Head of caudate nucleus (tissue), 42 donors: ENCODE data around the gene DLG2.
"Not testable (repeated sequence)": the region's sequence is repeated elsewhere in the genome, so short reads cannot be mapped to it uniquely, and the experiment has no call there.

Experiments
- DNase-seq, 42 donors: peaks; one replicate each; pipeline versions ENCODE4 v3.0.0 to v3.0.0-alpha.2; 2020 to 2021; ENCODE audit warnings: mixed read lengths in 7 of 42
- intact Hi-C: fragments of 100-400 bp; cut with DNase I; formaldehyde crosslinking; loops from one replicate; pipeline ENCODE4 v1.15.0; 2022

Gene DLG2

DNA sequence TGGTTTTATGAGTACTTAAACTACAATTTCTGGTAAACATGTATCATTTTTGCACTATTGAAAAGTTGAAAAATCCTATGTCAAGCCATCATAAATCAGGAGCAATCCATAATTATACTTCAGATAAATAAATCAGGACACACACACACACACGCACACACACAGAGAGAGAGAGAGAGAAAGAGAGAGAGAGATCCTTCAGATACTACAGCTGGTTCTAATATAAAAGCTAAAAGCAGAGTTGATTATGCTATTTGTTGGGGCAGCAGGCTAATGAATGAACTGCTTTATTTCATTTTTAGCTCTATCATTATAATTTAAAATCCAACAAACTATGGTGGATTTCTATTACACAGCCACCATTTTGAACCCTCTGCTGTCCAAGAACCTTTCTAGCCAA, 2018.6 kb downstream of the DLG2 start:
- intact Hi-C loops: no loop called here
- no peak for DNase-seq

DNA sequence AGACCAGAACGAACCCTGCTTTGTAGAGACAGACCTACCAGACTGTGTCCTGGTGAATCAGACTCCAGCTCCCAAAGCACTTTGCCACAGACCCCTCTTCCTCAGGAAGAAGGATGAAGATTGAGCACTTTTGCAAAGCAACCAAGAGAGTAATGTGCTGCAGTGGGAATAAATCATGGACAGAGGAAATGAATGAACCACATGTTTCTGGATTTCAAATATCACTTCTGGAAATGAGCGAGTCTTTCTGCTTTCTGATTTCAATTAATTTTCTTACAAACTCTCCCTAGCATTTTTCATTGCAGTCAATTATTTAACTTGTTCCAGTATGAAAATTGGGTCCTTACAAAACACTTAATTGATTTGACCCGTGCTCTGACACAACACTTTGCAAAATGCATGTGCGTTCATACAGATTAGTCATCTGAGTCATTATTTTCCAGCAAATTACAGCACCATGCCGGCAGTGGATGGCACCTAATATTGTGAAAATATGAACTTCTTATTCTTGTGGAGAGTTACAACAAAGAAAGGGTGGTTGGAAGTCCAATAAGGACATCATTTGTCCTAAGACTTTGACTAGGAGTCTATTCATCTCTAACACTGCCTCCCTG, 2025.1 kb downstream of the DLG2 start:
- no peak for DNase-seq
- intact Hi-C loops: no loop called here

DNA sequence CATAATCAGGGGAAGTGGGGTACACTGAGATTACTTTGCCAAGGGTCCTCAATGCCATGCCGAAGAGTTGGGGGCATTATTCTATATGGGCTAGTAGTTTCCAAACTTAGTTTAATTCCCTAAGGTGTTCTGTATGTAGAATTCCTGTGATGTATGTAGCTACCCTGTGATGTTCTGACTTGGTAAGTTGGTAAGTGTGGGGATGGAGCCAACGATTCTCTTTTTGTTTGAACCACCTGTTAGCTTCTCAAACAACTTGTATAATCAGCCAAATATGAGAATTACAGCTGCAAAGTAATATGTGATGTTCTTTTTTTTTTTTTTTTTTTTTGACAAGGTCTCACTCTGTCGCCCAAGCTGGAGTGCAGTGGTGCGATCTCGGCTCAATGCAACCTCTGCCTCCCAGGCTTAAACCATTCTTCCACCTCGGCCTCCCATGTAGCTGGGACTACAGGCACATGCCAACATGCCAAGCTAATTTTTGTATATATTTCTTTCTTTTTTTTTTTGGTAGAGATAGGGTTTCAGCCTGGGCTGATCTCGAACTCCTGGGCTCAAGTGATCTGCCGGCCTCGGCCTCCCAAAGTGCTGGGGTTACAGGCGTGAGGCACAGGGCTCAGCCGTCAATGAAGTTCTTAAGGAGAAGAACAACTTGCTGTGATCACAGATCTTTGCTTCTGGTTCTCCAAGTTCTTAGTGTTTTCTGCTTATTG, 2025.8 kb downstream of the DLG2 start:
- DNase-seq: no peak
- intact Hi-C loops: no loop called here

DNA sequence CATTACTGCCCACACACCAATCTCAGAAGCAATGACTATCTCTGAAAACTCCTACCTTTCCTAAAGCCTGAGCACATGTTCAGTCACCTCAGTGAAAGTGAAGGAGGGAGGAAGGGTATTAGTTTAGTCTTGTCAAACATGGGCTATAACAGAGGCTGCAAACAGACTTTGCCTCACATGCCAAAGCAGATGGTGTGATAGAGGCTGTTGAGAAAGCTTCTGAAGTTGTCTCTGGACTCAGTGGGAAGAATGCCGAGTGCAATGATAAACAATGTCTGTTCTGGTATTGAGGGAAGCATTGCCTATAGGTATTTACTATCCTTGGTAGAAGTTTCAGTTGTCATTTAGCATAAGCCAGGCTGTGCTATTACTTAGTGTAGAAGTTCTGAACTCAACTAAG, 2026.5 kb downstream of the DLG2 start:
- intact Hi-C loops: no loop called here
- no peak for DNase-seq

DNA sequence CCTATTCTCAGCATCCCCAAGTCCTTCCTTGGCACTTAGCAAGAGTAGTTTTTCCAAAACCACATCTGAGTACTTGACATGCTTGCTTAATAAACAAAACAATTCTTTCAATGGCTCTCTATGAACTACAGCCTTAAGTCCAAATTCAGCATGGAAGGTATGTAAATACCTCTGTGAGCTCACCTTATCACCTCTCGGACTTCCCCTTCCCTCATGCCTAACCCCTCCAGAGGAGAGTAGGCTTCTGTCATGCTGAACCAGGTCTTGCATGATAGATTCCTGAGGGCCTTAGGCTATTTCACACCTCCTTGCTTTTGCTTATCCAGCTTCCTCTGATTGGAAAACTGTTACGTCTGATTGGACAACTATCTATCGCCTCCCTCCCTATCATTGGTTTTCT, 2028.1 kb downstream of the DLG2 start:
- intact Hi-C loops: loop anchor here (2.0 kb wide), 1 partner anchor 56 kb away; no protein-coding TSS in a partner anchor
- no peak for DNase-seq

DNA sequence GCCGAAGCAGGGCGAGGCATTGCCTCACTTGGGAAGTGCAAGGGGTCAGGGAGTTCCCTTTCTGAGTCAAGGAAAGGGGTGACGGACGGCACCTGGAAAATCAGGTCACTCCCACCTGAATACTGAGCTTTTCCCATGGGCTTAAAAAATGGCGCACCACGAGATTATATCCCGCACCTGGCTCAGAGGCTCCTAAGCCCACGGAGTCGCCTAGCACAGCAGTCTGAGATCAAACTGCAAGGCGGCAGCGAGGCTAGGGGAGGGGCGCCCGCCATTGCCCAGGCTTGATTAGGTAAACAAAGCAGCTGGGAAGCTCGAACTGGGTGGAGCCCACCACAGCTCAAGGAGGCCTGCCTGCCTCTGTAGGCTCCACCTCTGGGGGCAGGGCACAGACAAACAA, 2039.3 kb downstream of the DLG2 start:
- intact Hi-C loops, DNase-seq: not testable (repeated sequence)

DNA sequence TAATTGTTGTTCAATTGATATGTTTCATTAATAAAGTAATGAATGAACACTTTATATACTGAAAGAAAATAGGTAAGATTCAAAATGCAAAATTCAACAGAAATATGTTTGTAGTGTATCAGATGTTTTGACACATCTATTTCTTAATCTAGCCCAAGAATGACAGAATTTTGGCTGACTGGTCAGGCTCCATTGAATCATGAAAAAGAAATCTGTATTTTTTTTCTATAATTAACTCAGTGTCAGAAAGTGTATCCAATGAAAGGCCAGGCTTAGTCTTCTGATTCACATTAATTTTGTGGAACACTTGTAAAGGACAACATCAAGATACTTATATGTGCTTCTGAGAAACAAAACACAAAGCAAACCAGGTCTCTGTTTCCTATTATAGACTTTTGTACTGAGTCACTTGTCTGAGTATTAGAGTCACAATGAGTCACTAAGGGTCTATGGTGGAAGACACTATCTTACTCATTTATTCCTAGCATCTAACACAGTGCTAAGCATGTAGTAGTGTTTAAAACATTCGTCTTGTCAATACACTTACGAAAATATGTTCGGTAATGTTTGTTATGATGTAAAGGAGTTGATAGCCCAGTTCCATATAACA, 2043.3 kb downstream of the DLG2 start:
- no peak for DNase-seq
- intact Hi-C loops: no loop called here

DNA sequence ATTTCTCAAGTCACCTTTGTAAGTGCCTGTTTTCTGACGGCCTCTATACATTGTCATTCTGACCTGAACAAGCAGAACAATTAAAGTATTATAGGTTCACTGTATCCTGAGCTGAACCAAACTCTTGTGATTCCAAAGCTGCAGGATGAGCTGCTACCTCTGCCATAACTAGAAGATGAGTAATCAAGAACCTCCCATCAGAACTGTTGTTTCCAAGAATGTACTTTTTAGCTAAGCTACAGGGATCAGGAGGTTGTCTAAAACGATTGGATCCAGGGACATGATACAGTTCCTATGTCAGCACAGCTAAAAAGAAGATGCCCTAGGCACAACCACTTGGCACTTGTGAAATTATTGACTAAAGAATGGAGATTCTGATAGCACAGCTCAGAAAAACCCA, 2052.6 kb downstream of the DLG2 start:
- intact Hi-C loops: no loop called here
- DNase-seq: peak in 2 of 42 donors; percentile 16 to 32

DNA sequence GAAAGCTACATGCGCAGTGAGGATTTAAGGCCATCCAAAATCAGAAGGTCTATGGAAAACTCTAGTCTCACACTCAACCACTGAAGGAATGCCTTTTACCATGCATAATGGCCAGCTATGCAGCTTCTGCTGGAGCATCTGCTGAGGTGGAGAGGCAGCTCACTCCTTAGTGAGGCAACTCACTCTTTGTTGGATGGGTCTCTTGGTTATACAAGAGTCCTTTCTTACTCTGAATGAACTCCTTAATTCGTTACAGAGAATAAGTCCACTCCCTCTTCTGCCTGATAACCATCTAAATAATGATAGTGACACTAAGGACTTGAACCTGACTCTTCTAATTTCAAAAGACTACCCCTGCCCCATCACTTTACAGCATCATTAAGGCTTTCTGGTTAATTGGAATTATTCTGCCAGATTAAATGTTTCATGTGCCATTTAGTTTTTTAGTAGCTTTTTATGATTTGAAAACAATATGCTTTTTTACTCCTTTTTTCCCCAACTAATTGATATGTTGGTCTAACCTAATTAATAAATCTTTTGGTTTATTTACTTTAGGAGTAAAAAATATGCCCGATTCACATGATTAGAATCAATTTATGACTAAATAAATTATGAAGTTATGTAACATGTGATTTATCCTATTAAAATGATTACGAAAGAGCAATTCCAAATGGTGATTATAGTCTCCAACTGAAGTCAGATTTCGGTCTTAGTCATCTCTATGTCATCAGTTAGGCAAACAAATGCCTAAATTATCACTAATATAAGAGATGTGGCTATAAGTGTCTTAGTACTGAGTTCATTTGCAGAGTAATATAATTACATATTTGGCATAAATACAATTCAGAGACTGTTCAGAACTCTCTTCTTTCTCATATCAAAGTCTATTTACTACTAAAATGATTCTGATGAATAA, 2054.3 kb downstream of the DLG2 start:
- DNase-seq: no peak
- intact Hi-C loops: no loop called here

DNA sequence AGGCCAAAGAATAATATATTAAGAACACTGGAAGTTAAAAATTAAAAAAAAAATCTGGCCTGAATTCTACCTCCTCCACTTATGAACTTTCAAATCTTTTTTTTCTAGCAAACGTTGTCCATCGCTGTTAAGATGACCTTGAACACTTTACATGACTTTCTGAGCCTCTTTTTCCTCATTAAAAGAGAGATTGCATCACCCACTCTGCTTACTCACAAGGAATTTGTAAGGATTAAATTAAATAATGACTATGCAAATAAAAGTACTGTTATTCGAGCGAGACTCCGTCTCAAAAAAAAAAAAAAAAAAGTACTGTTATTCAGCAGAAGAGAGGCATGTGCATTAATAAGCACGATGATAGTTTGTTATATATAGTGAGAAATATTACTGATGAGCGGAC, 2055.8 kb downstream of the DLG2 start:
- no peak for DNase-seq
- intact Hi-C loops: no loop called here

DNA sequence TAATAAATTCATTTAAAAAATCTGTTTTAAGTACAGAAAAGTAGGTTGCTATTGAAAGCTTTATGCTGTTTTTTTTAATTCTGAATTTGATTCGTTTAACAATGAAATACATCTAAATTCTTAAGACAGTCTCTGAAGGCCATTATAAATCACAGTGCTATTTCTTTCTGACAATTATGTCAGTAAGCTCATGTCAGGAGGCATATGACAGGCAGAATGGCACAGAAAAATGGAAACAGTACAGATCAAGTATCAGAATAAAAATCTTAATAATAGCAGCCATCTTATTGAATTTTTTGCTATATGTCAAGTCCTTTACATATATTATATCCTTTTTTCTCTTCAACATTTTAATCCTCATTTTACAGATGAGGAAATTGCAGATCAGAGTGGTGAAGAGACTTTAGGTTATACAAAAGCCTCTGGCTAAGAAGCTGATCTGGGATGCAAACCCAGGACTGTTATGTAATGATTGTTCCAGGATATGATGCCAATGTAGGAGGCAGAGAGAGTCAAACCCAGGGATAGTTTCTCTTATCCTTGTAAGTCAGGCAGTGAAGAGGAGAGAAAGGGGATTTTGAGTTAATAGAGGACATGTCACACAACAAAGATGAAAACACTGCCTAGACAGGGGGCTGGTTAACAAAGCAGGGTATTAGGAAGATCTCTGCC, 2057.9 kb downstream of the DLG2 start:
- intact Hi-C loops: no loop called here
- peak in 5 of 42 donors; percentile 18 to 51 (median 24) for DNase-seq

DNA sequence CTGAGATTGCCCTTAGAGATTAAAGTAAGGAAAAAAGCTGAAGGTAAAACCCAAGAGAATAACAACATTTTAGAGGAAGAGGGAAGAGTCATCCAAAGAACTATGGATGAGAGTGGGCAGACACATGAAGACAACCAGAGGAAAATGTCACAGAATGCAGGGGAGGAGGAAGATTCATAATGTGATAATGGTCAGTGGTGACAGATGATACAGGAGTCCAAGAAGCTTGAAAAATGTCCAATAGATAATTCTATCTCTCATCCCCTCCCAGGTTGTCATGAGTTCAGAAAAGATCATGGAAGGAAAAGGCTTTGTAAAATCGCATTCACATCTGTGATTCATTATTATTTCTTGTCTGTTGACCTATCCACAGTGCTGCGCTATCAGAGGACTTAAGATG, 2058.6 kb downstream of the DLG2 start:
- intact Hi-C loops: no loop called here

DNA sequence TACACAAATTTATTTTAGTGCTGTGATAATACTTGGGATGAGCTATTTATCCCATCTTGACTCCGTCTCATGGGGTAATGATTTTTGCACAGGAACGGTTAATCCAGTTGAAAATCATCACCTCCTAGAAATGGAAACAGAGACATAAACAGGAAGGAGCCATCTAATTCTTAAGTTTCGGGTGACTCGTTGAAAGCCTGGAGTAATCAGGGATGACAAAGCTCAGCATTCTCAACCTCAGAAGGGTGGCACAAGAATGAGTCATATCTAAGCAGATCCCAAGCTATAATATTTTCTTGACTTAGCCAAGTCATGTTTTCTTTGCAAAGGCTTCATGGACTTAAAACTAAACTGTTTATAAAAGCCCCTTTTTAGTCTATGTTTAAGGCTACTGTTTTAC, 2060.2 kb downstream of the DLG2 start:
- intact Hi-C loops: no loop called here
- peak in 2 of 42 donors; percentile 41 to 42 for DNase-seq

More for the DNA sequence above, 2058.6 kb downstream of the DLG2 start:
- DNase-seq: no peak

DNA sequence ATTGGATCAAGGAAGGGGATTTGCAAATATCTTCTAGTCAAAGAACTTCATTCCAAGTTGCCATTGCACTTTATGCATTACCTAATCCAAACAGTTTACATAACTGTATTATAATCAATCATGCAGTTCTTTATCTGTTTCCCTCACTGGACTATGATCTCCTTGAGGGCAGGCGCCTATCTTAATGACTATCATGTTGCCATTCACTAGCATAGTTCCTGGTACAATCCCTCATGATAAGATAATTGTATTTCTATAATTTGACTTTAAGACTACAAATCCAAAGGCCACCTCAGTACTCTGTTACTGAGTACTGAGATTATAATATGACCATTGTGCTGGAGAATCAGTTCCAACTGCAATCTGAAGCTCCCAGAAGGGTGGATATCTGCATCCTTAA, 2062.3 kb downstream of the DLG2 start:
- intact Hi-C loops: no loop called here
- DNase-seq: no peak

DNA sequence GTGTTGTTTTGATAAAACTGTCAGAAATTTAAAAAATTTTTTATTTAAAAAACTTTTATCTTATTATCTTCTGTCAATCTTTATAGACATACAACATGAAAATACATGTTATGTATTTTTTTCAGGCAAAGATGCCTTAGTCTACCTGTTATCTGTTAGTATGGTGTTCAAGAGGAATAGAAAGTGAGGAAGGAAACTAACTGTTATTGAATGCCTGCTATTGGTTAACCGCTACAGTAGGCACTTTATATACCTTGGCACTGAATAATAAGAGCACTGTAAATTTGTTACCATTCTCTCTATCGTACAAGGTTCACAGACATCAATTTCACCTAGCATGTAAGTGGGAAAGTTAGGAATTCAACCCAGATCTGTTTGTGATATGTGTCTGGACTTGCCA, 2068.9 kb downstream of the DLG2 start:
- no peak for DNase-seq
- intact Hi-C loops: no loop called here

DNA sequence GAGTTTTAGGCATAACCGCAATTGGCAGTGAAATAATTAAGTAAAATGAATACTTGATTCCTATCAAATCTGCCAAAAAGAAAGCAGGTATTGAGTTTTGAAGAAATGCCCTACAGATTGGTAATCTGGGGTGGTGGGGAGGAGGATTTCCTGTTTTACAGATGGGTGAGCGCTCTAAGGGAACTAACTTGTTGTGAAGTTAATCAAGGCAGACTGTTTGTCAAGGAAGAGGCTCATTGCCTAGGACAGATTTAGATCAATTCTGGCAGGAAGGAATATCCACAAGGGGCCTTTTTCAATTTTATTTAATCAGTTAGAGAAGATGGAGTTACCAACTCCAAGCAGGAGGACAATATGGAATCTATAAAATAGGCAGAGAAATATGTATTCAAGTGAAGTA, 2069.5 kb downstream of the DLG2 start:
- no peak for DNase-seq
- intact Hi-C loops: no loop called here

DNA sequence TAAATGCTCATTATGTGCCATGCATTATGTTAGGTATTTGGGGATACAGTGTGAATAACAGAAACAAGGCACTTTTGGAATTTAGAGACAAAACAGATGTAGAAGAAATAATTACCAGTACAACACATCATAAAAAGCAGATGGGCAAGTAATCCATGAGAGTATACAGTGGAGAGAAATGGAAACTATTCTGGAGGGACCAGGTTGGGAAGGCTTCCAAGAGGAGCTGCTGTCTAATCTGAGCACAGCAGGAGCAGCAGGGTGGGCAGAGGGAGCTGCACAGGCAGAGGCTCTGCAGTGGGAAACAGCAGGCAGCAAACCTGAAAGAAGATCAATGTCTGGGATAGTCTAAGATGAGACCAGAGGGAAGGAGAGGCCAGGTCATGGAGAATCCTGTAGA, 2072.3 kb downstream of the DLG2 start:
- DNase-seq: peak in 12 of 42 donors; percentile 15 to 69 (median 37)
- intact Hi-C loops: no loop called here

DNA sequence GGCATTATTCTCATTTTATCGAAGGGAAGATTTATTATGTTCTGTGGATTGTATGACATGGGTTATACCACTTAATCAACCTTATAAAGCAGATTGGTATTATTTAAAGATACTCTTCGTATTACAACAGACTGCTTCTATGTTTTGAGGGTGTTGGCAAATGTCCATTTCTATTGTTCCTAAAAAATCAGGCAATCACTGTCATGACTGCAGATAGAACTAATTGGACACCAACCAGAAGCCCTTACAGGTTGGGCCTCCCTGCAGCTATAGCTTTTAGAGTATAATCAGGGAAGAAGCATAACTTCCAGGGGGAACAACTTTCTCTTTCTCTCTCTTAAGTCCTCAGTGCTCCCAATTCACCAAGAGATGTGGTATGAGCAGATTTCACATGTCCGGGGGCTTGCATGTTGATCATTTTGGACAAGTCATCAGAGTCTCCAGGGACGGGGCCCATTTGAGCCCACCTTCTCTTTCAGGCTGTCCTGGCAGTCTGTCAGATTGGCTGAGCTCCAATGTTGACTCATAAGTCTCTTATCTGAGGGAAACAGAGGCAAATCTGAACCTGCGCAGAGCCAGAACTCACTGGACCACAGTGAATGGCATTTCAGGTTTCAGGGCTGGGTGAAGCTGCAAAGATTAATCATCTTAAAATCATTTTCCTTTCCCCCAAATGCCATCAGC, 2077.0 kb downstream of the DLG2 start:
- intact Hi-C loops: no loop called here
- no peak for DNase-seq

DNA sequence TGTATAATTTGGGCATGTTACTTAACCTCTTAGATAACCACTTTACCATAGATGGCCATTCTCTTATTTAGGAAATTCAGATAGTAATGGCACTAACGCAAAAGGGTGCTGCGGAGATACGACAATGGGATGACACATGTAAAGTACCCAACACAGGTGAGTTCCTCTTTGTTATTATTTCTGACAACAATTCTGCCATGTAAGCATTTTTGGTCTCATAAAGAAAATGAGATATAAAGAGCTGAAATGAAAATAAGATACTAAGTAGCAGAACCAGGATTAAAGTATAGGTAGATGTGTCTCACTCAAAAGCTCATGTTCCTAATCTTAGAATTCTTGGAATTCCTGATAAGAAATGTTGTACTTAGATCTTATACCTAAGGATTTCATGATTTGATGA, 2080.8 kb downstream of the DLG2 start:
- no peak for DNase-seq
- intact Hi-C loops: no loop called here
